IMR-90 (cell line): ENCODE results near the gene CUEDC2. TPM values are rescaled to one million over a fixed set of nuclear protein-coding genes. Genes with fewer than 3 reads are reported as not detected.

Source experiments
- ATAC-seq: fragments of 200-7000 bp; cut with Tn5 transposase; 2 replicates; pipeline ENCODE4 v1.9.1; 2020; ENCODE audit warnings: low read depth, mild to moderate bottlenecking, moderate library complexity
- BruUV-seq: library from RNA; stranded (reverse); fragments of 400-500 nt; replicated peaks from 2 replicates; lab custom pipeline; 2021; lab: Mats Ljungman, UMichigan
- CTCF ChIA-PET: fragments of 300-600 bp; formaldehyde crosslinking; extraction: SDS; loops from one replicate; lab custom pipeline; 2021; ENCODE audit warnings: antibody characterized with exemption; lab: Yijun Ruan, JAX
- POLR2A ChIA-PET: fragments of 300-600 bp; sonication (Branson Sonifier 250); formaldehyde crosslinking; loops from one replicate; lab custom pipeline; 2022; ENCODE audit warnings: antibody characterized with exemption; ENCODE audit not compliant: unreplicated experiment; lab: Charles Lee
- DNase-seq: peaks from one replicate; pipeline ENCODE4 v3.0.0; 2013
- H2AFZ ChIP-seq: replicated peaks from 2 replicates; pipeline ENCODE3; 2013; ENCODE audit warnings: low read length, mild to moderate bottlenecking; ENCODE audit not compliant: poor library complexity
- H2AK5ac ChIP-seq: 2 replicates; pipeline ENCODE4 v1.6.1; 2013; ENCODE audit warnings: low read depth, low read length, inconsistent platforms
- H2AK9ac ChIP-seq: replicated peaks from 2 replicates; pipeline ENCODE3; 2013; ENCODE audit warnings: mild to moderate bottlenecking, low read depth, low read length, moderate library complexity; ENCODE audit not compliant: poor library complexity
- H2BK120ac ChIP-seq: 2 replicates; pipeline ENCODE4 v1.6.1; 2013; ENCODE audit warnings: low read depth, low read length, inconsistent platforms
- H2BK15ac ChIP-seq: 3 replicates; pipeline ENCODE4 v1.6.1; 2013; ENCODE audit warnings: low read depth, low read length, inconsistent platforms
- H2BK20ac ChIP-seq: 2 replicates; pipeline ENCODE4 v1.6.1; 2013; ENCODE audit warnings: low read depth, mild to moderate bottlenecking, inconsistent platforms, low read length, moderate library complexity
- H2BK5ac ChIP-seq: 2 replicates; pipeline ENCODE4 v1.6.1; 2013; ENCODE audit warnings: mild to moderate bottlenecking, low read depth, low read length, inconsistent platforms; ENCODE audit not compliant: poor library complexity, severe bottlenecking
- H3K14ac ChIP-seq: replicated peaks from 2 replicates; pipeline ENCODE4 v1.6.1; 2013; ENCODE audit warnings: low read depth, low read length, inconsistent platforms
- H3K18ac ChIP-seq: 2 replicates; pipeline ENCODE4 v1.6.1; 2013; ENCODE audit warnings: low read depth, low read length, control low read depth
- H3K23ac ChIP-seq: 2 replicates; pipeline ENCODE4 v1.6.1; 2013; ENCODE audit warnings: low read depth, low read length, inconsistent platforms
- H3K27ac ChIP-seq: 2 replicates; pipeline ENCODE4 v1.5.1; 2013; ENCODE audit warnings: mild to moderate bottlenecking, control low read depth, low read length; ENCODE audit not compliant: insufficient read depth
- H3K27me3 ChIP-seq: 2 replicates; pipeline ENCODE4 v1.6.1; 2013; ENCODE audit warnings: low read length; ENCODE audit not compliant: control insufficient read depth, insufficient read depth
- H3K36me3 ChIP-seq: 2 replicates; pipeline ENCODE4 v1.6.1; 2013; ENCODE audit warnings: low read length, mixed read lengths; ENCODE audit not compliant: control insufficient read depth, insufficient read depth
- H3K4ac ChIP-seq: 2 replicates; pipeline ENCODE4 v1.6.1; 2013; ENCODE audit warnings: low read depth, low read length, inconsistent platforms
- H3K4me1 ChIP-seq: 2 replicates; pipeline ENCODE4 v1.6.1; 2013; ENCODE audit warnings: low read length, mixed read lengths; ENCODE audit not compliant: control insufficient read depth, insufficient read depth
- H3K4me2 ChIP-seq: 2 replicates; pipeline ENCODE4 v1.6.1; 2013; ENCODE audit warnings: low read depth, mild to moderate bottlenecking, control low read depth, low read length, moderate library complexity
- H3K4me3 ChIP-seq: 2 replicates; pipeline ENCODE4 v1.5.1; 2013; ENCODE audit warnings: low read depth, mild to moderate bottlenecking, control low read depth, low read length, moderate library complexity; ENCODE audit not compliant: insufficient read depth
- H3K56ac ChIP-seq: 2 replicates; pipeline ENCODE4 v1.6.1; 2013; ENCODE audit warnings: low read length, inconsistent platforms; ENCODE audit not compliant: insufficient read depth; ENCODE audit errors: extremely low read depth
- H3K79me1 ChIP-seq, 2 experiments: 2 replicates each; pipeline ENCODE4 v1.6.1; 2013; ENCODE audit warnings: low read length in 2 of 2, inconsistent platforms in 1 of 2, low read depth in 1 of 2
- H3K9ac ChIP-seq: 2 replicates; pipeline ENCODE4 v1.6.1; 2013; ENCODE audit warnings: low read depth, low read length, control low read depth
- H3K9me1 ChIP-seq: 2 replicates; pipeline ENCODE4 v1.6.1; 2013; ENCODE audit warnings: low read length, inconsistent platforms; ENCODE audit not compliant: insufficient read depth
- H3K9me3 ChIP-seq: 2 replicates; pipeline ENCODE4 v1.6.1; 2013; ENCODE audit warnings: low read length; ENCODE audit not compliant: control insufficient read depth, insufficient read depth
- H4K20me1 ChIP-seq: 2 replicates; pipeline ENCODE4 v1.6.1; 2013; ENCODE audit warnings: low read length, inconsistent platforms; ENCODE audit not compliant: insufficient read depth
- H4K5ac ChIP-seq: 2 replicates; pipeline ENCODE4 v1.6.1; 2013; ENCODE audit warnings: mild to moderate bottlenecking, low read depth, low read length, control low read depth
- H4K8ac ChIP-seq, 2 experiments: 2 replicates each; pipeline ENCODE4 v1.6.1; 2013; ENCODE audit warnings: low read depth in 2 of 2, low read length in 2 of 2, control low read depth in 1 of 2, inconsistent platforms in 1 of 2
- H4K91ac ChIP-seq: 2 replicates; pipeline ENCODE4 v1.6.1; 2013; ENCODE audit warnings: low read depth, low read length, inconsistent platforms; ENCODE audit not compliant: insufficient read depth
- MAFK ChIP-seq: IDR thresholded peaks from 2 replicates; pipeline ENCODE4 v1.6.1; 2012; ENCODE audit warnings: low read depth, low read length, improper control_type of control experiment
- POLR2A ChIP-seq: IDR thresholded peaks from 2 replicates; pipeline ENCODE4 v1.6.1; 2012; ENCODE audit warnings: mild to moderate bottlenecking, low read depth, low read length
- RCOR1 ChIP-seq: IDR thresholded peaks from 2 replicates; pipeline ENCODE4 v1.6.1; 2012; ENCODE audit warnings: mild to moderate bottlenecking, low read length, improper control_type of control experiment; ENCODE audit not compliant: insufficient replicate concordance
- WGBS, 2 experiments: methylation state at CpG; one replicate each; pipeline versions ENCODE4 v1.1.5 to v1.1.7; 2013; ENCODE audit warnings: missing lambda C conversion rate in 2 of 2; ENCODE audit not compliant: insufficient read length in 1 of 2; ENCODE audit errors: extremely low coverage in 2 of 2; 5-methylcytosine and 5-hydroxymethylcytosine counted together
- dilution Hi-C: fragments of 300-500 bp; cut with HindIII; formaldehyde crosslinking; loops from one replicate; pipeline ENCODE4 v1.14.3; 2018; ENCODE audit warnings: low sequenced_read_pairs; ENCODE audit not compliant: unreplicated experiment
- in situ Hi-C: fragments of 300-500 bp; cut with MboI; formaldehyde crosslinking; loops from 3 replicates; pipeline ENCODE4 v1.14.3; 2019; ENCODE audit warnings: low sequenced_read_pairs, inconsistent platforms, mixed read lengths
- intact Hi-C: fragments of 100-400 bp; cut with micrococcal nuclease; formaldehyde crosslinking; loops from 2 replicates; pipeline ENCODE4 v1.10.0; 2022
- polyA plus RNA-seq, 3 experiments: library from polyadenylated mRNA; depleted of rRNA; stranded (reverse); fragments of >200 nt; gene quantifications; 2 replicates each; pipeline ENCODE4 v1.2.3, GENCODE V29; 2012; ENCODE audit warnings: low replicate concordance in 1 of 3
- total RNA-seq: library from RNA; depleted of rRNA; stranded (reverse); fragments of >200 nt; gene quantifications from 2 replicates; pipeline ENCODE4 v1.2.3, GENCODE V29; 2012
- TF ChIP-seq, protein P1 (sequence below): fragments of 150-350 bp; IDR thresholded peaks from 2 replicates; pipeline ENCODE4 v1.6.1; 2016; ENCODE audit warnings: low read depth, mild to moderate bottlenecking, low read length, moderate library complexity, borderline replicate concordance
- TF ChIP-seq, protein P2 (sequence below): fragments of 150-350 bp; IDR thresholded peaks from 2 replicates; pipeline ENCODE4 v1.6.1; 2017; ENCODE audit warnings: mild to moderate bottlenecking, antibody characterized with exemption, low read length, low read depth
- TF ChIP-seq, protein P3 (sequence below): conservative IDR thresholded peaks from 2 replicates; pipeline ENCODE4 v1.5.1; 2012; ENCODE audit warnings: mild to moderate bottlenecking, low read depth, low read length, improper control_type of control experiment

Gene CUEDC2
- total and polyA plus RNA-seq, 2 of the 4 experiments (the other 2 are of a cell fraction) = 55.7 to 84.9 TPM

DNA sequence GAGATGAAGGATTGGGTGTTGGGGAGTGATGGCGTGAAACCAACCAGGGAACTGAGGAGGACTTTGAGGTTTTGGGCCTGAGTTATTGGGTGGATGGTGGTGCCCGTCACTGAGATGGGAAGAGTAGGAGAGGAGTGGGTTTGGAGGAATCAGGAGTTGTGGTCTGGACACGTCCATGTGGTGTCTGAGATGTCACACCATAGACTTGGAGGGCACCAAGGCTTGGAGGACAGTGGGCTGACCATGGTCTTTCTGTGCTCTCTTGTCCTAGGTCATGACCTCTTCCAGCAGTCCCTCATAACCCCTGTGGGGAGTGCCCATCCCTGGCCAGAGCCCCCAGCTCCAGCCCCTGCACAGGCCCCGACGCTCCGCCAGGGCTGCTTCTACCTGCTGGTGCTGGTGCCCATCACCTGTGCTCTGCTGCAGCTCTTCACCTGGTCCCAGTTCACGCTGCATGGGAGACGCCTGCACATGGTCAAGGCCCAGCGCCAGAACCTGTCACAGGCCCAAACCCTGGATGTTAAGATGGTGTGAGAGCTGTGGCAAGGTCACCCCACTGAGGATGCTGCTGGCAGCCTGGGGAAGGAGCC is 43.2 kb upstream of the CUEDC2 start:
- Histone ChIP-seq H3K18ac (no peak overlapping the region), H3K4ac (no peak overlapping the region), H4K20me1 (peaks cover 6% of the 10 kb centered on the region; the same call in 1 of the 2 replicates), H3K79me1 (no peaks in the 10 kb centered on the region; a peak in 1 of 4 replicates), H3K9me3 (no peaks in the 10 kb centered on the region), H3K4me3 (no peak overlapping the region), H2BK120ac (no peak overlapping the region), H3K56ac (no peak overlapping the region), H3K4me2 (no peak overlapping the region), H3K23ac (no peak overlapping the region), H2AK9ac (no peak overlapping the region), H3K4me1 (no peaks in the 10 kb centered on the region), H3K36me3 (peaks cover 7% of the 10 kb centered on the region), H3K27me3 (no peaks in the 10 kb centered on the region), H4K5ac (no peak overlapping the region), H3K14ac (no peak overlapping the region), H4K91ac (no peak overlapping the region), H4K8ac (no peak overlapping the region), H3K9me1 (no peaks in the 10 kb centered on the region), H2AK5ac (no peak overlapping the region), H2BK5ac (no peak overlapping the region), H2AFZ (no peak overlapping the region), H3K27ac (no peak overlapping the region), H2BK20ac (no peak overlapping the region), H2BK15ac (no peak overlapping the region), H3K9ac (no peak overlapping the region)
- no TSS peak for BruUV-seq
- 86% methylated on average over 6 of the region's 9 CpGs; no CpG with 5 or more reads in 1 of the 2 experiments for WGBS, 2 experiments
- ChIA-PET CTCF (interaction anchor here (0.5 kb wide), 1 partner anchor 90 kb away, joined by 3 read pairs; no protein-coding TSS in a partner anchor), POLR2A (no interaction called here)
- intact Hi-C loops = no loop called here
- in situ Hi-C loops = loop anchor here (5.0 kb wide), 1 partner anchor 83 kb away; no protein-coding TSS in a partner anchor
- TF ChIP-seq, protein P1, sequence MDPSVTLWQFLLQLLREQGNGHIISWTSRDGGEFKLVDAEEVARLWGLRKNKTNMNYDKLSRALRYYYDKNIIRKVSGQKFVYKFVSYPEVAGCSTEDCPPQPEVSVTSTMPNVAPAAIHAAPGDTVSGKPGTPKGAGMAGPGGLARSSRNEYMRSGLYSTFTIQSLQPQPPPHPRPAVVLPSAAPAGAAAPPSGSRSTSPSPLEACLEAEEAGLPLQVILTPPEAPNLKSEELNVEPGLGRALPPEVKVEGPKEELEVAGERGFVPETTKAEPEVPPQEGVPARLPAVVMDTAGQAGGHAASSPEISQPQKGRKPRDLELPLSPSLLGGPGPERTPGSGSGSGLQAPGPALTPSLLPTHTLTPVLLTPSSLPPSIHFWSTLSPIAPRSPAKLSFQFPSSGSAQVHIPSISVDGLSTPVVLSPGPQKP = no peak
- TF ChIP-seq POLR2A (no peak), RCOR1 (no peak), MAFK (no peak)
- TF ChIP-seq, protein P2, sequence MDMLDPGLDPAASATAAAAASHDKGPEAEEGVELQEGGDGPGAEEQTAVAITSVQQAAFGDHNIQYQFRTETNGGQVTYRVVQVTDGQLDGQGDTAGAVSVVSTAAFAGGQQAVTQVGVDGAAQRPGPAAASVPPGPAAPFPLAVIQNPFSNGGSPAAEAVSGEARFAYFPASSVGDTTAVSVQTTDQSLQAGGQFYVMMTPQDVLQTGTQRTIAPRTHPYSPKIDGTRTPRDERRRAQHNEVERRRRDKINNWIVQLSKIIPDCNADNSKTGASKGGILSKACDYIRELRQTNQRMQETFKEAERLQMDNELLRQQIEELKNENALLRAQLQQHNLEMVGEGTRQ = no peak
- TF ChIP-seq, protein P3, sequence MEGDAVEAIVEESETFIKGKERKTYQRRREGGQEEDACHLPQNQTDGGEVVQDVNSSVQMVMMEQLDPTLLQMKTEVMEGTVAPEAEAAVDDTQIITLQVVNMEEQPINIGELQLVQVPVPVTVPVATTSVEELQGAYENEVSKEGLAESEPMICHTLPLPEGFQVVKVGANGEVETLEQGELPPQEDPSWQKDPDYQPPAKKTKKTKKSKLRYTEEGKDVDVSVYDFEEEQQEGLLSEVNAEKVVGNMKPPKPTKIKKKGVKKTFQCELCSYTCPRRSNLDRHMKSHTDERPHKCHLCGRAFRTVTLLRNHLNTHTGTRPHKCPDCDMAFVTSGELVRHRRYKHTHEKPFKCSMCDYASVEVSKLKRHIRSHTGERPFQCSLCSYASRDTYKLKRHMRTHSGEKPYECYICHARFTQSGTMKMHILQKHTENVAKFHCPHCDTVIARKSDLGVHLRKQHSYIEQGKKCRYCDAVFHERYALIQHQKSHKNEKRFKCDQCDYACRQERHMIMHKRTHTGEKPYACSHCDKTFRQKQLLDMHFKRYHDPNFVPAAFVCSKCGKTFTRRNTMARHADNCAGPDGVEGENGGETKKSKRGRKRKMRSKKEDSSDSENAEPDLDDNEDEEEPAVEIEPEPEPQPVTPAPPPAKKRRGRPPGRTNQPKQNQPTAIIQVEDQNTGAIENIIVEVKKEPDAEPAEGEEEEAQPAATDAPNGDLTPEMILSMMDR = no peak
- ATAC-seq (no peak), DNase-seq (no peak)
- dilution Hi-C loops = no loop called here
